ENCODE results near the gene JTB. TPM values are rescaled to one million over a fixed set of nuclear protein-coding genes. Genes with fewer than 3 reads are reported as not detected.
A peak's percentile ranks its signal among the peaks of the same experiment; 100 is the strongest.

The JTB gene
- total and polyA plus RNA-seq, 4 donors, result 84.8 to 227 (median 146) TPM

DNA sequence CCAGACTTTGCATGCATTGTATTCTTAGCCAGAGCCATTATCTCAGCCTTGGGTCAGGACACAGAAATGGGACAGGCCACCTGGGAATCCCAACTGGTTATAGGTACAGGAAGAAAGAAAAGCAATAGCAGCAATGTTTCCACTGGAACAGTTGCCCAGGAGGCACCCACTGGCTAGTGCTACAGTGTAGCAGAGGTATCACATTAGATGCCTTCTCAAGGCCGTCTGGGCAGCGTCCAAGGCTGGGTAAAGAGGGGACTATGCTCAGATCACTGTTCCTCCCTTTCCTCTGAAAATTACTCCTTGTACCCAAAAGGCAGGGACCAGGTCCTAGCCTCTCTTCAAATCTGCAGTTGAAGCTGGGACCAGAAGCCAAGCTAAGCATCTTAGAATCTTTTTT, 7.1 kb downstream of the JTB start:
- intact Hi-C loops (cut with DNase I), result no loop called here
- no peak for ATAC-seq (ENCODE audit: low FRiP score)
- no peaks in the 10 kb centered on the region for H3K9me3 ChIP-seq (ENCODE audit: control insufficient read depth, low read length)
- no peak overlapping the region for H3K27ac ChIP-seq (ENCODE audit: low read depth in 1 of 2, low read length in 2 of 2)
- no peak overlapping the region for H3K4me3 ChIP-seq (ENCODE audit: low read length in 2 of 2)
- WGBS, 2 donors, result 85 to 96% methylated on average over 2 of the region's 2 CpGs
- no peaks in the 10 kb centered on the region for H3K4me1 ChIP-seq (ENCODE audit: control insufficient read depth in 1 of 2, insufficient read depth in 2 of 2, low read length in 2 of 2)
- no peaks in the 10 kb centered on the region for H3K27me3 ChIP-seq (ENCODE audit: control insufficient read depth in 1 of 2, insufficient read depth in 2 of 2, low read length in 1 of 2)
- peak in 1 of 2 donors; percentile 17 for DNase-seq
- H3K36me3 ChIP-seq (ENCODE audit: control insufficient read depth in 1 of 2, insufficient read depth in 2 of 2, low read length in 1 of 2), result peaks cover 0 to 2% of the 10 kb centered on the region in 2 donors

DNA sequence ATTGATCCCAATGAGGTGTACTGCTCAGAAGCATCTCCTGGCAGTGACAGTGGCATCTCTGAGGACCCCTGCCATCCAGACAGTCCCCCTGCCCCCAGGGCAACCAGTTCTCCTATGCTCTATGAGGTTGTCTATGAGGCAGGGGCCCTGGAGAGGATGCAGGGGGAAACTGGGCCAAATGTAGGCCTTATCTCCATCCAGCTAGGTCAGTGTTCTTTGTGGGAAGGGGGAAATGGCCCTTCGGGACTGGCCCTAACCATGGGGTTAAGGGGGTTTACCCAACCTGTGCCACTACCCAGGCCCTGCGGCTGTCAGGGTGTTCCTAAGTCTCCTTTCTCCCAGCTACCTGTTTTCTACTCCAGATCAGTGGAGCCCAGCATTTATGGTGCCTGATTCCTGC, 8.5 kb downstream of the JTB start:
- H3K4me3 ChIP-seq (ENCODE audit: low read length in 2 of 2), result no peak overlapping the region
- no peaks in the 10 kb centered on the region for H3K4me1 ChIP-seq (ENCODE audit: control insufficient read depth in 1 of 2, insufficient read depth in 2 of 2, low read length in 2 of 2)
- no peak for DNase-seq

GRCh38 chr1:153968408-153968807, 9.1 kb downstream of the JTB start:
- peak overlapping the region; percentile 46 to 68 for H3K4me3 ChIP-seq (ENCODE audit: low read length in 2 of 2)
- H3K9me3 ChIP-seq (ENCODE audit: control insufficient read depth, low read length), result no peaks in the 10 kb centered on the region
- WGBS, 2 donors, result 13% methylated on average over 12 to 13 of the region's 13 CpGs
- H3K27me3 ChIP-seq (ENCODE audit: control insufficient read depth in 1 of 2, insufficient read depth in 2 of 2, low read length in 1 of 2), result no peaks in the 10 kb centered on the region
- no peaks in the 10 kb centered on the region for H3K36me3 ChIP-seq (ENCODE audit: control insufficient read depth in 1 of 2, insufficient read depth in 2 of 2, low read length in 1 of 2)
- intact Hi-C loops (cut with DNase I), result loop anchor here in 1 of 2 donors (1.0 kb wide), 1 partner anchor 146 kb away; no protein-coding TSS in a partner anchor
- H3K4me1 ChIP-seq (ENCODE audit: control insufficient read depth in 1 of 2, insufficient read depth in 2 of 2, low read length in 2 of 2), result no peaks in the 10 kb centered on the region
- peak in 1 of 2 donors; percentile 47 for DNase-seq
- ATAC-seq (ENCODE audit: low FRiP score), result no peak
- no peak overlapping the region for H3K27ac ChIP-seq (ENCODE audit: low read depth in 1 of 2, low read length in 2 of 2)

More for the DNA sequence above, 8.5 kb downstream of the JTB start:
- ATAC-seq (ENCODE audit: low FRiP score), result no peak
- Histone ChIP-seq H3K27ac (ENCODE audit: low read depth in 1 of 2, low read length in 2 of 2) (no peak overlapping the region), H3K27me3 (ENCODE audit: control insufficient read depth in 1 of 2, insufficient read depth in 2 of 2, low read length in 1 of 2) (no peaks in the 10 kb centered on the region), H3K36me3 (ENCODE audit: control insufficient read depth in 1 of 2, insufficient read depth in 2 of 2, low read length in 1 of 2) (no peaks in the 10 kb centered on the region), H3K9me3 (ENCODE audit: control insufficient read depth, low read length) (no peaks in the 10 kb centered on the region)
- intact Hi-C loops (cut with DNase I), result loop anchor here in 1 of 2 donors (1.0 kb wide), 1 partner anchor 147 kb away; no protein-coding TSS in a partner anchor
- WGBS, 2 donors, result 84 to 92% methylated on average over 2 of the region's 2 CpGs

GRCh38 chr1:153968000-153968363, 9.5 kb downstream of the JTB start:
- Histone ChIP-seq H3K9me3 (ENCODE audit: control insufficient read depth, low read length) (no peaks in the 10 kb centered on the region), H3K4me1 (ENCODE audit: control insufficient read depth in 1 of 2, insufficient read depth in 2 of 2, low read length in 2 of 2) (no peaks in the 10 kb centered on the region)

DNA sequence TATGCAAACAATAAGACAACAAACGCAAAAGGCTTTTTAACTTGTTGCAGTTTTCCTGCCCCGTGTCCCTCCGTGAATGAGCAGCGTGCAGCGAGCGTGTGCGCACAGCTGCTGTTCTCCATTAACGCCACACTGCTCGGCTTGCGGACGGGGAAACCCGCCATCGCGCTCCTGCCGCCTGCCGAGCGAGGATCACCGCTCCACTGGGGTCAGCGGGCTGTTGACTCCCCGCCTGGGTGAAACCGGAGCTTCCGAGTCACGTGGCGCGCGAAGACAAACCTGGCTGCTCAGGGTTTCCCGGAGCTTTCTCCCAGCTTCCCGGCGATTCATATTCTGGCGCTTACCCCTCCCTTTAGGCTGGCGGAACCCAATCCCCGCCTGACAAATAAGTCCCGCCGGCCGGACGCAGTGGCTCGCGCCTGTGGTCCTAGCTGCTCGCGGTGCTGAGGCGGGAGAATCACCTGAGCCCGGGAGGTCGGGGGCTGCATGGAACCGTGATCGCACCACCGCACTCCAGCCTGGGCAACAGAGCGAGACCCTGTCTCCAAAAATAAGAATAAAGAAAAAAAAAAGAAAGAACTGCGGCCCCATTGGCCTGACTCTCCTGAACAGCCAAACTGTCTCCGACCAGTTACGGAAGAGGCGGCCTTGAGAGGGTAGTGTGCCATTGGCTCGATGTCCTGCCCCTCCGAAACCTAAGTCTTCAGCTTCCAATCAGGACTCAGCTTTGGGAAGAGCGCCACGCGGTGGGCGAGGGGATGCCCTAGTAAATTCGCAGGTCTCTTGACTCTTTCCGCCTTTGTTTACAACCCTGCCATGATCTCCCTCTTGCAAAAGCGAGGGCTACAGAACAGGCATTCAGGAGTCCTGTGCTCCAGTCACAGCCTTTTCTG, 10.1 kb downstream of the JTB start, which contains the start of gene CREB3L4:
CREB3L4 (plus strand) TSS at position 796 of the 893 bp plus-strand sequence. CDS start 624 bp downstream, outside the sequence.
- intact Hi-C loops (cut with DNase I), result no loop called here
- no peaks in the 10 kb centered on the region for H3K36me3 ChIP-seq (ENCODE audit: control insufficient read depth in 1 of 2, insufficient read depth in 2 of 2, low read length in 1 of 2)
- H3K27ac ChIP-seq (ENCODE audit: low read depth in 1 of 2, low read length in 2 of 2), result peak within 1 kb of the TSS in 1 of 2 donors; percentile 72
- no peaks in the 10 kb centered on the region for H3K4me1 ChIP-seq (ENCODE audit: control insufficient read depth in 1 of 2, insufficient read depth in 2 of 2, low read length in 2 of 2)
- ATAC-seq (ENCODE audit: low FRiP score) (peak; percentile 93), DNase-seq (peak; percentile 94 to 96)
- peak within 1 kb of the TSS; percentile 46 to 68 for H3K4me3 ChIP-seq (ENCODE audit: low read length in 2 of 2)
- H3K27me3 ChIP-seq (ENCODE audit: control insufficient read depth in 1 of 2, insufficient read depth in 2 of 2, low read length in 1 of 2), result no peaks in the 10 kb centered on the region
- no peaks in the 10 kb centered on the region for H3K9me3 ChIP-seq (ENCODE audit: control insufficient read depth, low read length)
- WGBS, 2 donors, result 0% methylated on average over 60 of the region's 60 CpGs

More at GRCh38 chr1:153968000-153968363, 9.5 kb downstream of the JTB start:
- Histone ChIP-seq H3K27me3 (ENCODE audit: control insufficient read depth in 1 of 2, insufficient read depth in 2 of 2, low read length in 1 of 2) (no peaks in the 10 kb centered on the region), H3K27ac (ENCODE audit: low read depth in 1 of 2, low read length in 2 of 2) (peak overlapping the region in 1 of 2 donors; percentile 61), H3K4me3 (ENCODE audit: low read length in 2 of 2) (peak overlapping the region; percentile 46 to 68), H3K36me3 (ENCODE audit: control insufficient read depth in 1 of 2, insufficient read depth in 2 of 2, low read length in 1 of 2) (no peaks in the 10 kb centered on the region)
- intact Hi-C loops (cut with DNase I), result loop anchor here in 1 of 2 donors (1.0 kb wide), 1 partner anchor 146 kb away; no protein-coding TSS in a partner anchor
- WGBS, 2 donors, result 0 to 1% methylated on average over 8 of the region's 8 CpGs
- peak in 1 of 2 donors; percentile 62 for DNase-seq
- no peak for ATAC-seq (ENCODE audit: low FRiP score)

- no peak for DNase-seq
- 0 to 2% methylated on average over 22 of the region's 22 CpGs for WGBS, 2 donors
- Histone ChIP-seq H3K27ac (ENCODE audit: low read depth in 1 of 2, low read length in 2 of 2) (peak overlapping the region in 1 of 2 donors; percentile 73), H3K4me1 (ENCODE audit: control insufficient read depth in 1 of 2, insufficient read depth in 2 of 2, low read length in 2 of 2) (peaks cover 0 to 2% of the 10 kb centered on the region in 2 donors), H3K9me3 (ENCODE audit: control insufficient read depth, low read length) (no peaks in the 10 kb centered on the region), H3K36me3 (ENCODE audit: control insufficient read depth in 1 of 2, insufficient read depth in 2 of 2, low read length in 1 of 2) (peaks cover 0 to 3% of the 10 kb centered on the region in 2 donors), H3K4me3 (ENCODE audit: low read length in 2 of 2) (peak overlapping the region; percentile 63 to 73), H3K27me3 (ENCODE audit: control insufficient read depth in 1 of 2, insufficient read depth in 2 of 2, low read length in 1 of 2) (no peaks in the 10 kb centered on the region)
- intact Hi-C loops (cut with DNase I), result no loop called here
- ATAC-seq (ENCODE audit: low FRiP score), result no peak
These were observed 13.6 kb downstream of the JTB start for GRCh38 chr1:153963850-153964331.

- WGBS, 2 donors, result 0 to 1% methylated on average over 54 of the region's 54 CpGs
- Histone ChIP-seq H3K4me1 (ENCODE audit: control insufficient read depth in 1 of 2, insufficient read depth in 2 of 2, low read length in 2 of 2) (peaks cover 0 to 2% of the 10 kb centered on the region in 2 donors), H3K27me3 (ENCODE audit: control insufficient read depth in 1 of 2, insufficient read depth in 2 of 2, low read length in 1 of 2) (no peaks in the 10 kb centered on the region), H3K36me3 (ENCODE audit: control insufficient read depth in 1 of 2, insufficient read depth in 2 of 2, low read length in 1 of 2) (peaks cover 0 to 3% of the 10 kb centered on the region in 2 donors), H3K9me3 (ENCODE audit: control insufficient read depth, low read length) (no peaks in the 10 kb centered on the region), H3K4me3 (ENCODE audit: low read length in 2 of 2) (peak within 1 kb of the TSS; percentile 63 to 73), H3K27ac (ENCODE audit: low read depth in 1 of 2, low read length in 2 of 2) (peak within 1 kb of the TSS; percentile 85 to 95)
- peak; percentile 99 for DNase-seq
- intact Hi-C loops (cut with DNase I), result no loop called here
- peak; percentile 93 for ATAC-seq (ENCODE audit: low FRiP score)
These were observed 14.2 kb downstream of the JTB start, which contains the start of gene SLC39A1 for GRCh38 chr1:153963030-153963849. Gene SLC39A1, minus strand, starts transcription at chr1:153963537. Its CDS starts 822 bp downstream, at chr1:153962715.
